Non-pigmented ciliary epithelial cell (primary cell): ENCODE measurements around the gene HYDIN.
"Not testable (repeated sequence)": the region's sequence is repeated elsewhere in the genome, so short reads cannot be mapped to it uniquely, and the experiment has no call there.

ENCODE experiments used
- DNase-seq: peaks from one replicate; pipeline ENCODE4 v3.0.0-alpha.2; 2010; ENCODE audit warnings: low read depth

The HYDIN gene

GRCh38 chr16:71225145-71225544 is 5.4 kb downstream of the HYDIN start:
- DNase-seq, result no peak

- no peak for DNase-seq
Measured at GRCh38 chr16:71218306-71218963, 12.1 kb downstream of the HYDIN start.

GRCh38 chr16:71217506-71217905 is 13.0 kb downstream of the HYDIN start:
- DNase-seq, result no peak

GRCh38 chr16:71216714-71217113 is 13.8 kb downstream of the HYDIN start:
- DNase-seq, result no peak

GRCh38 chr16:71214746-71215381 is 15.7 kb downstream of the HYDIN start:
- DNase-seq, result no peak

GRCh38 chr16:71205482-71206131 is 24.9 kb downstream of the HYDIN start:
- no peak for DNase-seq

- no peak for DNase-seq
Measured at GRCh38 chr16:71203631-71204030, 26.9 kb downstream of the HYDIN start.

GRCh38 chr16:71201556-71201955 is 29.0 kb downstream of the HYDIN start:
- no peak for DNase-seq

GRCh38 chr16:71201054-71201453 is 29.5 kb downstream of the HYDIN start:
- no peak for DNase-seq

- DNase-seq, result no peak
Measured at GRCh38 chr16:71198408-71198807, 32.1 kb downstream of the HYDIN start.

GRCh38 chr16:71192387-71192786 is 38.1 kb downstream of the HYDIN start:
- no peak for DNase-seq

GRCh38 chr16:71188956-71189712 is 41.4 kb downstream of the HYDIN start:
- no peak for DNase-seq

GRCh38 chr16:71185347-71185746 is 45.2 kb downstream of the HYDIN start:
- no peak for DNase-seq

GRCh38 chr16:71179569-71179968 is 51.0 kb downstream of the HYDIN start:
- no peak for DNase-seq

- no peak for DNase-seq
Measured at GRCh38 chr16:71172481-71173207, 57.9 kb downstream of the HYDIN start.

GRCh38 chr16:71161007-71161406 is 69.5 kb downstream of the HYDIN start:
- DNase-seq, result not testable (repeated sequence)

GRCh38 chr16:71157278-71157677 is 73.2 kb downstream of the HYDIN start:
- not testable (repeated sequence) for DNase-seq

- DNase-seq, result not testable (repeated sequence)
Measured at GRCh38 chr16:71153329-71153728, 77.2 kb downstream of the HYDIN start.

GRCh38 chr16:71151654-71152053 is 78.9 kb downstream of the HYDIN start:
- not testable (repeated sequence) for DNase-seq

GRCh38 chr16:71143246-71143645 is 87.3 kb downstream of the HYDIN start:
- not testable (repeated sequence) for DNase-seq

- not testable (repeated sequence) for DNase-seq
Measured at GRCh38 chr16:71110565-71110964, 120.0 kb downstream of the HYDIN start.

GRCh38 chr16:71109656-71110208 is 120.8 kb downstream of the HYDIN start:
- DNase-seq, result not testable (repeated sequence)
